GM06990 (cell line): Measurements from ENCODE around the gene RNF214.

Experiments used
- DNase-seq: peaks from one replicate; pipeline ENCODE4 v3.0.0-alpha.2; 2011; ENCODE audit not compliant: insufficient read length; ENCODE audit errors: extremely low read depth
- H3K27me3 ChIP-seq: replicated peaks from 2 replicates; pipeline ENCODE4 v1.6.0; 2011; ENCODE audit warnings: low read length; ENCODE audit not compliant: control insufficient read depth, insufficient read depth
- H3K36me3 ChIP-seq: 2 replicates; pipeline ENCODE4 v1.5.1; 2011; ENCODE audit warnings: low read length; ENCODE audit not compliant: control insufficient read depth, insufficient read depth
- H3K4me3 ChIP-seq: replicated peaks from 2 replicates; pipeline ENCODE4 v1.5.1; 2011; ENCODE audit warnings: low read depth, mild to moderate bottlenecking, control low read depth, low read length
- TF ChIP-seq, protein P1 (sequence below): IDR thresholded peaks from 2 replicates; pipeline ENCODE4 v1.5.1; 2011; ENCODE audit warnings: low read length, control low read depth, mild to moderate bottlenecking, inconsistent platforms; ENCODE audit not compliant: insufficient read depth, poor library complexity, severe bottlenecking

RNF214 gene

DNA sequence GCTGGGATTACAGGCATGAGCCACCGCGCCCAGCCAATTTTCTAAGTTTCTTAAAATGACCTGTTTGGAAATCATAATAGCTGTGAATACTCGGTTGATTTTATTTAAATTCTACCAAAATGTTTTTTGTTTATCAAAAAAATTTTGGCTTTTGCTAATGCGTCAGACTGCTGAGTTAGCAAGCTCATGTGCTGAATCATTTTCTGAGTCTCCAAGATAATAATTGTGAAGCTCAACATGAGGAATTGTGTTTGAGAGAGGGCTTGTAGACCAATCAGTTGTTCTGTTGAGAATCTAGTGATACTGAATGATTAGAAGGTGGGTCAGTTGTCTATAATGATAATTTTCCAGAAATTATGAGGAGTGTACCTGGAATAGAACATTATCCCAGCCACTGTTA is 15.9 kb downstream of the RNF214 start:
- Histone ChIP-seq H3K36me3 (no peaks in the 10 kb centered on the region; the same call in 1 of the 2 replicates), H3K27me3 (no peaks in the 10 kb centered on the region), H3K4me3 (no peak overlapping the region)
- no peak for DNase-seq
- TF ChIP-seq, protein P1, sequence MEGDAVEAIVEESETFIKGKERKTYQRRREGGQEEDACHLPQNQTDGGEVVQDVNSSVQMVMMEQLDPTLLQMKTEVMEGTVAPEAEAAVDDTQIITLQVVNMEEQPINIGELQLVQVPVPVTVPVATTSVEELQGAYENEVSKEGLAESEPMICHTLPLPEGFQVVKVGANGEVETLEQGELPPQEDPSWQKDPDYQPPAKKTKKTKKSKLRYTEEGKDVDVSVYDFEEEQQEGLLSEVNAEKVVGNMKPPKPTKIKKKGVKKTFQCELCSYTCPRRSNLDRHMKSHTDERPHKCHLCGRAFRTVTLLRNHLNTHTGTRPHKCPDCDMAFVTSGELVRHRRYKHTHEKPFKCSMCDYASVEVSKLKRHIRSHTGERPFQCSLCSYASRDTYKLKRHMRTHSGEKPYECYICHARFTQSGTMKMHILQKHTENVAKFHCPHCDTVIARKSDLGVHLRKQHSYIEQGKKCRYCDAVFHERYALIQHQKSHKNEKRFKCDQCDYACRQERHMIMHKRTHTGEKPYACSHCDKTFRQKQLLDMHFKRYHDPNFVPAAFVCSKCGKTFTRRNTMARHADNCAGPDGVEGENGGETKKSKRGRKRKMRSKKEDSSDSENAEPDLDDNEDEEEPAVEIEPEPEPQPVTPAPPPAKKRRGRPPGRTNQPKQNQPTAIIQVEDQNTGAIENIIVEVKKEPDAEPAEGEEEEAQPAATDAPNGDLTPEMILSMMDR, result no peak

DNA sequence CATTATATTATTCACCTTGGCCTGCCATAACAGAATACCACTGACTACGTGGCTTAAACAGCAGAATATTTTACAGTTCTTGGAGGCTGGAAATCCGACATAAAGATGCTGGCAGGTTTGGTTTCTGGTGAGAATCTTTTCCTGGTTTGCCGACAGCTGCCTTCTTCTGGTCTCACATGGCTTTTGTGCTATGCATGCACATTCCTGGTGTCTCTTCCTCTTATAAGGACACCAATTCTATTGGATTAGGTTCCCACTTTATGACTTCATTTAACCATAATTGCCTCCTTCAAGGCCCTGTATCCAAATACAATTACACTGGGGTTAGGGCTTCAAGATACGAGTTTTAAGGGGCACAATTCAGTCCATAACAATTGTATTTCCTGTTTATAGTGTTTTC is 17.1 kb downstream of the RNF214 start:
- H3K36me3 ChIP-seq, result no peaks in the 10 kb centered on the region; the same call in 1 of the 2 replicates
- H3K4me3 ChIP-seq, result no peak overlapping the region
- no peak for DNase-seq
- no peaks in the 10 kb centered on the region for H3K27me3 ChIP-seq
- TF ChIP-seq, protein P1, result no peak

DNA sequence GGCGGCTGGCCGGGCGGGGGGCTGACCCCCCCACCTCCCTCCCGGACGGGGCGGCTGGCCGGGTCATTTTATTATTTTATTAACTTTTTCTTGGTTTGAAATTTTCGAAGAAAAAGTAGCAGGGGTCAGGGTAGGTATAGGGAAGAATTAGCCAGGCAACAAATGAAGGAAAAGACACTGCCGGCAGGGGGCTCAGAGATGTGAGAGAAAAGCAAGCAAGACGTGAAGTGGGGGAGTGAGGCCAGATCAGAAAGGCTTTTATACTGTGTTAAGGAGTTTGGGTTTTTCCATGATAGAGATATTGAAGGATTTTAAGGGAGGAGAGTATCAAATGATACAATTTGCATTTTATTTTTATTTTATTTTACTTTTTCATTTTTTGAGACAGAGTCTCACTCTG is 19.0 kb downstream of the RNF214 start:
- Histone ChIP-seq H3K4me3 (no peak overlapping the region), H3K36me3 (no peaks in the 10 kb centered on the region; the same call in 1 of the 2 replicates), H3K27me3 (no peaks in the 10 kb centered on the region)
- DNase-seq, result no peak
- TF ChIP-seq, protein P1, result no peak

DNA sequence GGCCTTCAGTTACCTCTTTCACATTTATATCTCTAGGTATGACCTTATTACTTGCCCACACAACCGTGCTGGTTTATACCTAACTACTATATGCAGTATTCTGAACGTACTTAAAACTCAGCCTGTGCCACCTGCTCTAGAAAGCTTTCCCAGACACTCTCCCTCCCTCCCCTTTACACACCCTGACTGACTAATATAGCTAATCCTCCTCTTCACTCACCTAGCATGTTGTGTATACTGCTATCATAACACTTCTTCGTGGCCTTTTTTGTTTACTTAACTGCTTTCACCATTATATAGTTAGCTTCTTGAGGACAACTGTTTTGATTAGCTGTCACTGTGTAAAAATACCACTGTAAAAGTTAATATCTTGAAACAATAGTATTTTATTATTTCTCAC is 23.5 kb downstream of the RNF214 start:
- Histone ChIP-seq H3K27me3 (no peaks in the 10 kb centered on the region), H3K36me3 (no peaks in the 10 kb centered on the region; the same call in 1 of the 2 replicates), H3K4me3 (no peak overlapping the region)
- TF ChIP-seq, protein P1, result no peak
- no peak for DNase-seq

DNA sequence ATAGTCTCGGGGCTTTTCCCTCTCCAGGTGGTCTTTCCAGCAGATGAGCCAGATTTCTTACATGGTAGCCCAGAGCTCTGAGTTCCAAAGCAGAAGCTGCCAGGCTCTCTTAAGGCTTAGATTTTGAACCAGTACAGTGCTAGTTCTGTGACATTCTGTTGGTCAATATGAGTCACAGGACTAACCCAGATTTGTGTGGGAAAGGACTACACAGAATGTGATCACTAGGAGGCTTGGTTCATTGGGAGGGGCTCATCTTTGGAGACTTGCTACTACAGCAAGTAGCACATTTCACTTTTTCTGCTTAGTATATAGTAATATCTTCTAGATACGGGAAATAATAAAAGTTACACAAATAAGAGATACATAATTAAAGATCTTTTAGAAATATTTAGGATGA is 24.1 kb downstream of the RNF214 start:
- no peaks in the 10 kb centered on the region for H3K27me3 ChIP-seq
- no peak for DNase-seq
- no peak overlapping the region for H3K4me3 ChIP-seq
- no peaks in the 10 kb centered on the region; the same call in 1 of the 2 replicates for H3K36me3 ChIP-seq
- TF ChIP-seq, protein P1, result no peak

DNA sequence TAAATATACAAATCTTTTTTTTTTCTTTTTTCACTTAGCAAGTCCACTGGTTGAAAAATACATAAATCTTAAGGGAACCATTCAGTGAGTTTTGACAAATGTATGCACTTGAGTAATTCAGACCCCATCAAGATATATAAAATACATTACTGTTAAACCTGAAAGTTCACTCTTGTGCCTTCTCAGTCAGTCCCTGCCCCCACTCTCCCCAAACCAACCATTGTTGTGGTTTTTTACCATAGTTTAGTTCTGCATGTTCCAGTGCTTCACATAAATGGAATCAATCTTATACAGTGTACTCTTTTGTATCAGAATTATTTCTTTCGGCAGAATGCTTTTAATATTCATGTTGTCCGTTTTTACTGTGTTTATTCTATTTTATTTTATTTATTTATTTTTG is 26.1 kb downstream of the RNF214 start:
- Histone ChIP-seq H3K27me3 (no peaks in the 10 kb centered on the region), H3K4me3 (no peak overlapping the region), H3K36me3 (no peaks in the 10 kb centered on the region; the same call in 1 of the 2 replicates)
- TF ChIP-seq, protein P1, result no peak
- DNase-seq, result no peak
